Fibroblast of skin of left quadriceps (primary cell): ENCODE results near the gene SPACA1.

Experiments used
- DNase-seq, 2 experiments: peaks; one replicate each; pipeline ENCODE4 v3.0.0-alpha.2; 2013; ENCODE audit warnings: low read depth in 2 of 2

Gene SPACA1

GRCh38 chr6:88105741-88106340 lies 58.2 kb downstream of the SPACA1 start:
- DNase-seq = no peak

GRCh38 chr6:88107241-88107640 lies 59.6 kb downstream of the SPACA1 start:
- DNase-seq = no peak

- no peak for DNase-seq
Measured at GRCh38 chr6:88111991-88112390, 64.3 kb downstream of the SPACA1 start.

GRCh38 chr6:88114838-88115237 lies 67.2 kb downstream of the SPACA1 start:
- no peak for DNase-seq

GRCh38 chr6:88115307-88115706 lies 67.7 kb downstream of the SPACA1 start:
- no peak for DNase-seq

- no peak for DNase-seq
Measured at GRCh38 chr6:88116276-88116675, 68.6 kb downstream of the SPACA1 start.
